Endothelial cell of umbilical vein (primary cell): Measurements from ENCODE around the gene EIF3A. TPM values are rescaled to one million over a fixed set of nuclear protein-coding genes. Genes with fewer than 3 reads are reported as not detected.

Source experiments
- BruUV-seq: library from RNA; stranded (reverse); fragments of 400-500 nt; replicated peaks from 2 replicates; lab custom pipeline; 2021; lab: Mats Ljungman, UMichigan
- CTCF ChIA-PET: fragments of 300-600, 350-600 bp; sonication (Branson Sonifier 250); formaldehyde crosslinking; loops from one replicate; lab custom pipeline; 2021; ENCODE audit warnings: antibody characterized with exemption, inconsistent platforms; lab: Charles Lee
- POLR2A ChIA-PET: fragments of 300-600, 350-600 bp; sonication (Branson Sonifier 250); formaldehyde crosslinking; loops from one replicate; lab custom pipeline; 2021; ENCODE audit warnings: antibody characterized with exemption, inconsistent platforms; lab: Charles Lee
- DNase-seq: peaks from one replicate; pipeline ENCODE4 v3.0.0-alpha.2; 2011; ENCODE audit warnings: low read depth, low spot score
- FAIRE-seq: peaks from 2 replicates; lab custom pipeline; 2011; peaks lifted over from hg19 to GRCh38; lab: Jason Lieb, UNC
- H2AFZ ChIP-seq: 2 replicates; pipeline ENCODE4 v1.6.0; 2012; ENCODE audit warnings: low read depth, low read length, control low read depth, inconsistent platforms
- H3K27ac ChIP-seq: 2 replicates; pipeline ENCODE4 v1.5.1; 2011; ENCODE audit warnings: low read depth, mild to moderate bottlenecking, control low read depth, low read length, moderate library complexity; ENCODE audit not compliant: insufficient read depth
- H3K27me3 ChIP-seq, 2 experiments: 2 replicates each; pipeline versions ENCODE4 v1.6.0 to v1.6.1; 2011; ENCODE audit warnings: low read length in 2 of 2, mixed read lengths in 1 of 2; ENCODE audit not compliant: control insufficient read depth in 2 of 2, insufficient read depth in 2 of 2
- H3K36me3 ChIP-seq, 2 experiments: 2 replicates in 1 of 2; 3 replicates in 1 of 2; pipeline ENCODE4 v1.5.1; 2011; ENCODE audit warnings: low read length in 2 of 2, mild to moderate bottlenecking in 1 of 2, moderate library complexity in 1 of 2; ENCODE audit not compliant: control insufficient read depth in 2 of 2, insufficient read depth in 2 of 2; ENCODE audit errors: extremely low read depth in 1 of 2
- H3K4me1 ChIP-seq: 3 replicates; pipeline ENCODE4 v1.5.1; 2011; ENCODE audit warnings: mild to moderate bottlenecking, low read length; ENCODE audit not compliant: control insufficient read depth, insufficient read depth; ENCODE audit errors: extremely low read depth
- H3K4me2 ChIP-seq: 2 replicates; pipeline ENCODE4 v1.6.1; 2011; ENCODE audit warnings: low read length, control low read depth, mixed read lengths; ENCODE audit not compliant: insufficient read depth
- H3K4me3 ChIP-seq, 3 experiments: fragments of 200-600 bp in 1 of 3; sonication (generic), shearing (Covaris generic) in 1 of 3; replicated peaks in 1 of 3; 2 replicates each; pipeline ENCODE4 v1.5.1; 2011 to 2016; ENCODE audit warnings: control low read depth in 3 of 3, low read length in 3 of 3, mild to moderate bottlenecking in 2 of 3, inconsistent platforms in 1 of 3, low read depth in 1 of 3, moderate library complexity in 1 of 3; ENCODE audit not compliant: insufficient read depth in 1 of 3
- H3K79me2 ChIP-seq: 2 replicates; pipeline ENCODE4 v1.6.0; 2012; ENCODE audit warnings: low read length, inconsistent platforms; ENCODE audit not compliant: control insufficient read depth, insufficient read depth
- H3K9ac ChIP-seq: replicated peaks from 2 replicates; pipeline ENCODE3; 2011; ENCODE audit warnings: low read length, control low read depth; ENCODE audit not compliant: insufficient read depth; ENCODE audit errors: extremely low read depth
- H3K9me1 ChIP-seq: replicated peaks from 3 replicates; pipeline ENCODE4 v1.6.0; 2011; ENCODE audit warnings: mild to moderate bottlenecking, low read length; ENCODE audit not compliant: control insufficient read depth, insufficient read depth; ENCODE audit errors: extremely low read depth
- H3K9me3 ChIP-seq: replicated peaks from 2 replicates; pipeline ENCODE4 v1.5.1; 2012; ENCODE audit warnings: low read length, inconsistent platforms; ENCODE audit not compliant: control insufficient read depth, insufficient read depth
- H4K20me1 ChIP-seq: replicated peaks from 2 replicates; pipeline ENCODE3; 2011; ENCODE audit warnings: mild to moderate bottlenecking, low read length; ENCODE audit not compliant: control insufficient read depth, insufficient read depth; ENCODE audit errors: extremely low read depth
- CTCF ChIP-seq, 2 donors: IDR thresholded peaks; 1 replicate in 1 of 2; 2 replicates in 1 of 2; pipeline ENCODE4 v1.5.1; 2011; ENCODE audit warnings: low read length in 2 of 2, mild to moderate bottlenecking in 2 of 2, moderate library complexity in 2 of 2, control low read depth in 1 of 2, inconsistent platforms in 1 of 2, low read depth in 1 of 2; ENCODE audit not compliant: insufficient read depth in 1 of 2; ENCODE audit errors: extremely low read depth in 1 of 2
- EZH2 ChIP-seq: IDR thresholded peaks from 2 replicates; pipeline ENCODE4 v1.6.1; 2012; ENCODE audit warnings: borderline replicate concordance, low read depth, mild to moderate bottlenecking, moderate library complexity, low read length, inconsistent platforms; ENCODE audit not compliant: severe bottlenecking
- FOS ChIP-seq: IDR thresholded peaks from 2 replicates; pipeline ENCODE4 v1.6.1; 2011; ENCODE audit warnings: mild to moderate bottlenecking, low read length, moderate library complexity, borderline replicate concordance; ENCODE audit not compliant: insufficient read depth
- GATA2 ChIP-seq: IDR thresholded peaks from 2 replicates; pipeline ENCODE4 v1.7.0; 2011; ENCODE audit warnings: low read depth, mild to moderate bottlenecking, moderate library complexity, mixed read lengths, low read length; ENCODE audit not compliant: insufficient read length, insufficient read depth
- JUN ChIP-seq: IDR thresholded peaks from 2 replicates; pipeline ENCODE4 v1.6.1; 2011; ENCODE audit warnings: borderline replicate concordance, low read depth; ENCODE audit not compliant: insufficient read length, insufficient read depth
- MYC ChIP-seq: IDR thresholded peaks from one replicate; pipeline ENCODE4 v1.6.1; 2011; ENCODE audit warnings: mild to moderate bottlenecking, low read depth, low read length
- POLR2A ChIP-seq: IDR thresholded peaks from 2 replicates; pipeline ENCODE4 v1.6.1; 2012; ENCODE audit warnings: low read depth, mild to moderate bottlenecking, control low read depth, low read length
- POLR2AphosphoS5 ChIP-seq: IDR thresholded peaks from 2 replicates; pipeline ENCODE4 v1.6.1; 2012; ENCODE audit warnings: low read depth, mild to moderate bottlenecking, control low read depth, low read length, moderate library complexity; ENCODE audit not compliant: insufficient read depth
- dilution Hi-C: fragments of 300-500 bp; cut with MboI; formaldehyde crosslinking; loops from one replicate; pipeline ENCODE4 v1.15.0; 2019; ENCODE audit warnings: low sequenced_read_pairs; ENCODE audit not compliant: extremely low pct_ligation_motif_present
- intact Hi-C: fragments of 100-400 bp; cut with micrococcal nuclease; formaldehyde crosslinking; loops from one replicate; pipeline ENCODE4 v1.10.0; 2022
- polyA plus RNA-seq, 4 experiments: library from polyadenylated mRNA; depleted of rRNA in 3 of 4; stranded (reverse) in 3 of 4; unstranded in 1 of 4; fragments of >200 nt; gene quantifications; 2 replicates each; pipeline versions ENCODE4 v1.2.1 to v1.2.3, GENCODE V29; 2011 to 2012; ENCODE audit warnings: missing spikeins in 1 of 4
- total RNA-seq: library from RNA; stranded (reverse); gene quantifications from 2 replicates; pipeline ENCODE4 v1.2.3, GENCODE V29; 2021
- TF ChIP-seq, protein P1 (sequence below): IDR thresholded peaks from 2 replicates; pipeline ENCODE4 v1.6.1; 2011; ENCODE audit not compliant: insufficient read depth, insufficient read length

The EIF3A gene
- total and polyA plus RNA-seq, 2 donors (not counting 3 experiments of a cell fraction or from before 2014, with no cell fraction given) = 27.6 to 159 TPM

DNA sequence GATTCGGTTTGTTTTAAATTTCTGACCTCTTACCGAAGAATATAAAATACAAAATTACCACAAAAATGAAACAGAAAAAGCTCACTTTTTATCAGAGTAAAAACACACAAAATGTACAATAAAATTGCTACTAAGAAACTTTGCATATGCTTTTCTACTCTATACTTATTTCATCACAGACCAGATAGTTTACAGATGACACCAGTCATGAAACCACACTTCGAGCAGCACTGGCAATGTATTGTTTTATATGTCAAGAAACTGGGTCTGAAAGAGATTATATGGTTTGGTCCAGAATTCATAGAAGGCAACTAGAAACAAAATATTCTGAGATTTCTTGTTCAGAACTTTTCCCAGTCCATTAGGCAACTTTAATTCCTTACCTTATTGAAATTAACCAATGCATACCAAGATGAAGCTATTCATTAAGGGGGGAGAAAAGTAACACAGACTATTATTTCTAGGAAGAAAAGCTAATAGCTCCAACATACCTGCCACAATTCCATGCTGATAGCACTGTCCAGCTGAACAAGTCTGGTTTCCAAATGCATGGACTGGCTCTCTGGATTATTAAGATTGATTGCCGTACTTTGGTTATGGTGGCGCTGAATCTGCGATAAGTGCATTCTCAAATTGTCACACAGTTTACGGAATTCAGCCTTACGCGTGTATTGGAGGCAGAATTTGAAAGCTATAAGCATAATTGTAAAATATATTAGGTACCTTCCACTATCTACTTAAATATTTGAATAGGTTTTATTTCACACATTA lies 10.0 kb downstream of the EIF3A start:
- BruUV-seq = no TSS peak
- dilution Hi-C loops = no loop called here

More for the DNA sequence above, 10.0 kb downstream of the EIF3A start:
- no peak for FAIRE-seq
- H4K20me1 ChIP-seq = peaks cover 18% of the 10 kb centered on the region
- H3K4me2 ChIP-seq = no peak overlapping the region
- intact Hi-C loops = no loop called here
- H3K9me3 ChIP-seq = no peaks in the 10 kb centered on the region
- TF ChIP-seq POLR2A = no peak
- TF ChIP-seq, protein P1, sequence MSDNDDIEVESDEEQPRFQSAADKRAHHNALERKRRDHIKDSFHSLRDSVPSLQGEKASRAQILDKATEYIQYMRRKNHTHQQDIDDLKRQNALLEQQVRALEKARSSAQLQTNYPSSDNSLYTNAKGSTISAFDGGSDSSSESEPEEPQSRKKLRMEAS = no peak
- TF ChIP-seq CTCF (IDR thresholded peaks at IDR 0.05; ENCODE audit: extremely low read depth in 1 of 2, insufficient read depth in 1 of 2, low read depth in 1 of 2, low read length in 2 of 2) = no peak
- TF ChIP-seq MYC = no peak
- TF ChIP-seq JUN = no peak
- no peak for TF ChIP-seq POLR2AphosphoS5
- TF ChIP-seq GATA2 = no peak
- no peak for TF ChIP-seq FOS
- TF ChIP-seq EZH2 = no peak
- no peaks in the 10 kb centered on the region for H3K27me3 ChIP-seq
- no peak overlapping the region for H2AFZ ChIP-seq
- no peaks in the 10 kb centered on the region for H3K4me1 ChIP-seq
- no peak overlapping the region for H3K4me3 ChIP-seq
- H3K36me3 ChIP-seq = peaks cover 17 to 30% of the 10 kb centered on the region in 2 experiments
- DNase-seq = no peak
- H3K9ac ChIP-seq = no peak overlapping the region
- H3K79me2 ChIP-seq = peaks cover 90% of the 10 kb centered on the region
- POLR2A ChIA-PET = interaction anchor here (0.5 kb wide), 1 partner anchor 801 kb away, joined by 4 read pairs; no protein-coding TSS in a partner anchor
- CTCF ChIA-PET = interaction anchor here (1.3 kb wide), 1 partner anchor 420 kb away, joined by 3 read pairs; no protein-coding TSS in a partner anchor
- no peaks in the 10 kb centered on the region for H3K9me1 ChIP-seq
- H3K27ac ChIP-seq = no peak overlapping the region
